Posterior vena cava (tissue), 2 donors: ENCODE data around the gene HIRA. TPM values are rescaled to one million over a fixed set of nuclear protein-coding genes. Genes with fewer than 3 reads are reported as not detected.
"Not testable (repeated sequence)": the region's sequence is repeated elsewhere in the genome, so short reads cannot be mapped to it uniquely, and the experiment has no call there.

Experiments used
- DNase-seq: peaks from one replicate; pipeline ENCODE4 v3.0.0-alpha.2; 2020; ENCODE audit warnings: low spot score
- intact Hi-C, 2 donors: fragments of 100-400 bp; cut with DNase I; formaldehyde crosslinking; loops; one replicate each; pipeline versions ENCODE4 v1.14.1 to v1.14.2; 2022 to 2023
- total RNA-seq, 2 donors: library from RNA; stranded (reverse); fragmentation: NEBNext Ultra II Directional; extraction: Animal tissue kit (Norgen Biotek cat#: 25700); gene quantifications; one replicate each; pipeline ENCODE4 v1.2.1, GENCODE V29; 2021
- donor health status: DM: yes; HTN: yes; CAD: no.
- donor health status: DM: yes; HTN: yes; CAD: no.

HIRA gene
- total RNA-seq, 2 donors from 2014 or later, result 17.2 to 20.4 TPM

- no peak for DNase-seq
- intact Hi-C loops, result no loop called here
Measured at GRCh38 chr22:19446603-19447329, 15.2 kb upstream of the HIRA start.

- DNase-seq, intact Hi-C loops: not testable (repeated sequence)
Measured at GRCh38 chr22:19445279-19445982, 13.9 kb upstream of the HIRA start.

GRCh38 chr22:19443544-19444211 lies 12.1 kb upstream of the HIRA start:
- DNase-seq, result no peak

GRCh38 chr22:19442166-19442565 lies 10.6 kb upstream of the HIRA start:
- intact Hi-C loops, result no loop called here

More at GRCh38 chr22:19443544-19444211, 12.1 kb upstream of the HIRA start:
- intact Hi-C loops, result no loop called here

GRCh38 chr22:19440411-19441195 lies 9.1 kb upstream of the HIRA start:
- intact Hi-C loops, result no loop called here
- DNase-seq, result no peak

More at GRCh38 chr22:19442166-19442565, 10.6 kb upstream of the HIRA start:
- no peak for DNase-seq

- intact Hi-C loops, result no loop called here
Measured at GRCh38 chr22:19438298-19438697, 6.8 kb upstream of the HIRA start.

GRCh38 chr22:19436444-19437161 lies 5.1 kb upstream of the HIRA start:
- intact Hi-C loops, DNase-seq: not testable (repeated sequence)

More at GRCh38 chr22:19438298-19438697, 6.8 kb upstream of the HIRA start:
- DNase-seq, result no peak

- DNase-seq, result no peak
- intact Hi-C loops, result no loop called here
Measured at GRCh38 chr22:19434829-19435580, 3.5 kb upstream of the HIRA start.

- intact Hi-C loops, result no loop called here
- no peak for DNase-seq
Measured at GRCh38 chr22:19434401-19434800, 2.9 kb upstream of the HIRA start.

- peak; percentile 98 for DNase-seq
- intact Hi-C loops, result no loop called here
Measured at GRCh38 chr22:19432133-19432851, 759 bp upstream of the HIRA start, which contains the start of gene MRPL40. Gene MRPL40 (plus strand): TSS chr22:19432545. CDS start chr22:19432555, 10 bp downstream.

- intact Hi-C loops, result no loop called here
- DNase-seq, result peak; percentile 85
Measured at GRCh38 chr22:19430890-19431541, 517 bp downstream of the HIRA start.

- no peak for DNase-seq
Measured at GRCh38 chr22:19429950-19430889, 1.3 kb downstream of the HIRA start.

GRCh38 chr22:19424186-19424500 lies 7.4 kb downstream of the HIRA start:
- no peak for DNase-seq
- intact Hi-C loops, result no loop called here

More at GRCh38 chr22:19429950-19430889, 1.3 kb downstream of the HIRA start:
- intact Hi-C loops, result no loop called here

GRCh38 chr22:19422440-19423301 lies 8.9 kb downstream of the HIRA start:
- no peak for DNase-seq
- intact Hi-C loops, result no loop called here

GRCh38 chr22:19420321-19420720 lies 11.2 kb downstream of the HIRA start:
- no peak for DNase-seq
- intact Hi-C loops, result no loop called here
